ENCODE data around the gene PRKCH. TPM values are rescaled to one million over a fixed set of nuclear protein-coding genes. Genes with fewer than 3 reads are reported as not detected.

Gene PRKCH
- total RNA-seq, 3 donors from 2014 or later = 27.0 to 41.3 (median 34.0) TPM

DNA sequence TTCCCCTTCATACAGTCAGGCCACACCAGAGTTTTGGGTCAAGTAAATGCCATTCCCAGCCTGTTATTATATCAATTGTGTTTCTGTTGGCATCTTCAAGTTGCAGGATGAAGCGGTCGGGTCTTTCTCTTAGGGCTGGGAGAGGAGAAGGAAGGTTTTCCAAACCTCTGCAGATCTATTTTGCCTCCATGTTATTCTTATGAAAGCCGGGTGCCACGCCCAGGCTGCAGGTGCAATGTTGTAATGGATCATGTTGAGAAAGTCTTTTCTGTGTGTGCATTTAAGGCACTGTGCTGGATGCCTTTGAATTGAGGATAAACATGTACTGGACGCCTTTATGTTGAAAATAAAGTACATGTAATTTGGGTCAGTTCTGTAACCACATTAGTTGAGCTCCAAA, 209.5 kb downstream of the PRKCH start:
- H3K36me3 ChIP-seq = no peaks in the 10 kb centered on the region
- intact Hi-C loops (cut with DNase I; ENCODE audit: low total_unique reads) = no loop called here
- H3K27me3 ChIP-seq = no peaks in the 10 kb centered on the region
- H3K4me1 ChIP-seq = peaks cover 0 to 10% of the 10 kb centered on the region in 2 donors
- no peak overlapping the region for H3K4me3 ChIP-seq
- no peak for DNase-seq (ENCODE audit: low spot score in 2 of 2)
- H3K27ac ChIP-seq = no peak overlapping the region
- no peaks in the 10 kb centered on the region for H3K9me3 ChIP-seq
- no peak for TF ChIP-seq POLR2AphosphoS5 (IDR thresholded peaks at IDR 0.05)
- TF ChIP-seq POLR2A (IDR thresholded peaks at IDR 0.05) = no peak
- TF ChIP-seq, protein P1, sequence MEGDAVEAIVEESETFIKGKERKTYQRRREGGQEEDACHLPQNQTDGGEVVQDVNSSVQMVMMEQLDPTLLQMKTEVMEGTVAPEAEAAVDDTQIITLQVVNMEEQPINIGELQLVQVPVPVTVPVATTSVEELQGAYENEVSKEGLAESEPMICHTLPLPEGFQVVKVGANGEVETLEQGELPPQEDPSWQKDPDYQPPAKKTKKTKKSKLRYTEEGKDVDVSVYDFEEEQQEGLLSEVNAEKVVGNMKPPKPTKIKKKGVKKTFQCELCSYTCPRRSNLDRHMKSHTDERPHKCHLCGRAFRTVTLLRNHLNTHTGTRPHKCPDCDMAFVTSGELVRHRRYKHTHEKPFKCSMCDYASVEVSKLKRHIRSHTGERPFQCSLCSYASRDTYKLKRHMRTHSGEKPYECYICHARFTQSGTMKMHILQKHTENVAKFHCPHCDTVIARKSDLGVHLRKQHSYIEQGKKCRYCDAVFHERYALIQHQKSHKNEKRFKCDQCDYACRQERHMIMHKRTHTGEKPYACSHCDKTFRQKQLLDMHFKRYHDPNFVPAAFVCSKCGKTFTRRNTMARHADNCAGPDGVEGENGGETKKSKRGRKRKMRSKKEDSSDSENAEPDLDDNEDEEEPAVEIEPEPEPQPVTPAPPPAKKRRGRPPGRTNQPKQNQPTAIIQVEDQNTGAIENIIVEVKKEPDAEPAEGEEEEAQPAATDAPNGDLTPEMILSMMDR (IDR thresholded peaks at IDR 0.05) = no peak

DNA sequence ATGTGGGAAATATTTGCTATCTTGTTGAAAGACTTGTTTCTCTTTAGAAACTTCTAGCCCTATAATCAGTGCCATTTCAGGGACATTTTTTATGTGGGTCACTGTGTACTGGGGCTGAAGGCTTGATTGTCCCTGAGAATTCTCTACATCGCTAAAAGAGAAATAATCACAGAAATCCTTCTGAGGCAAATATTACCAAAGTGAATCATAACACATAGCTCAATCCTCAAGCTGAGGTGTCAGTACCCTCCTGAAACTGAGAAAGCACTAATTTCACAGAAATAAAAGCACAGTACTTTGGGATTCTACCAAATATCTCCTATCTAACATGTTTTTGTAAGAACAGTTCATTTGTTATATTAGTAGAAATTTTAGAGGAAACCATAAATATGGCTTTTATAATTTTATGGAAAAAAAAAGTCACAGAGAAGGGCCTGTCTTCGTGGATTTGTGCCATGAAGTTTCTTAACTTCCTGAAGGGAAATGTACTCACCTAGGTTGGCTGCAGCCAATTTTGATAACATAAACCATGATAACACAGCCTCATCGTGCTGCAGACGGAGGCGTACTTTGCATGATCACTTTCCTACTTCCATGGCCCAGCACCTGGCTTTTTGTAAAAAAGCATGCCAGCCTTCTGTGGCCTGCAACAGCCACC, 210.2 kb downstream of the PRKCH start:
- Histone ChIP-seq H3K27ac (no peak overlapping the region), H3K4me1 (peaks cover 0 to 3% of the 10 kb centered on the region in 2 donors), H3K4me3 (no peak overlapping the region), H3K9me3 (no peaks in the 10 kb centered on the region), H3K27me3 (no peaks in the 10 kb centered on the region), H3K36me3 (no peaks in the 10 kb centered on the region)
- DNase-seq (ENCODE audit: low spot score in 2 of 2) = no peak
- intact Hi-C loops (cut with DNase I; ENCODE audit: low total_unique reads) = no loop called here
- TF ChIP-seq, protein P1 (IDR thresholded peaks at IDR 0.05) = no peak
- TF ChIP-seq POLR2A (IDR thresholded peaks at IDR 0.05) (no peak), POLR2AphosphoS5 (IDR thresholded peaks at IDR 0.05) (no peak)

DNA sequence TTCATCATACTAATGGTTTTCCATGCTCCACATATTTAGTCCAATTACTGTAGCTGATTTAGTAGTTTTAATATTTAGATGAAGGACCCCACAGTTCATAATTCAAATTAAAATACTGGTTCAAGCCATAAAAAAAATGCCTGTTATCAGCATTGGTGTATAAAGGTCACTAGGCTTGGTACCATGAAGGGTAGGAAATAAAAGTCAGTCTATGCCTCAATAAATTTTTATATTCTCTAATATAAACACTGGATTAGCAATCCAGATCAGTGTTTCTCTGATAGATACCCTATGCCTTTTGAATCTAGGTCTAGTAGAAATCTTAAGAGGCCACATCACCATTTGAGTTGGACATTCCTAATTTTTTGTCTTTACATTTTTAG, 210.7 kb downstream of the PRKCH start:
- Histone ChIP-seq H3K27me3 (no peaks in the 10 kb centered on the region), H3K27ac (no peak overlapping the region), H3K36me3 (no peaks in the 10 kb centered on the region), H3K4me3 (no peak overlapping the region), H3K4me1 (no peaks in the 10 kb centered on the region), H3K9me3 (no peaks in the 10 kb centered on the region)
- TF ChIP-seq POLR2AphosphoS5 (IDR thresholded peaks at IDR 0.05) = no peak
- TF ChIP-seq POLR2A (IDR thresholded peaks at IDR 0.05) = no peak
- TF ChIP-seq, protein P1 (IDR thresholded peaks at IDR 0.05) = no peak
- DNase-seq (ENCODE audit: low spot score in 2 of 2) = no peak
- intact Hi-C loops (cut with DNase I; ENCODE audit: low total_unique reads) = no loop called here

DNA sequence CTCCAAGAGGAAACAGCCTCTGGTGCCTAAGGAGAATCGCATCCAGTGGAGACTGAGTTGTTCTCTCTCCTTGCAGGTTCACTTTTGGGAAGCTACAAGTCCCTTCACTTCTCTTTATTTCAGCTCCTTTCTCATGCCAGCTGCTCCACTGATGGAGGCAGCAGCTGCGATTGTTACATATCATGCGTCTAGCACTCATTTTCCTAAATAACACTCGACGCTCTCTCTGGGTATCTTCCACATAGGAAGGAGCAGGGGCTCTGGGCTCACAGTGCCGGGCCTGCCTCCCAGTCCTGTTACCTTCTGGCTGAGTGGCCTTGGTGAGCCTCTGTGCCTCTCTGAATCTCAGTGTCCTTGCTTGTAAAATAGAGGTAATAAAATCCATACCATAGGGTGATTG, 211.4 kb downstream of the PRKCH start:
- Histone ChIP-seq H3K4me1 (no peaks in the 10 kb centered on the region), H3K27ac (no peak overlapping the region)
- no peak for DNase-seq (ENCODE audit: low spot score in 2 of 2)

More for the DNA sequence above, 211.4 kb downstream of the PRKCH start:
- no peak overlapping the region for H3K4me3 ChIP-seq
- TF ChIP-seq, protein P1 (IDR thresholded peaks at IDR 0.05) = no peak
- TF ChIP-seq POLR2A (IDR thresholded peaks at IDR 0.05) (no peak), POLR2AphosphoS5 (IDR thresholded peaks at IDR 0.05) (no peak)
- no peaks in the 10 kb centered on the region for H3K36me3 ChIP-seq
- intact Hi-C loops (cut with DNase I; ENCODE audit: low total_unique reads) = no loop called here
- no peaks in the 10 kb centered on the region for H3K9me3 ChIP-seq
- no peaks in the 10 kb centered on the region for H3K27me3 ChIP-seq

All from breast epithelium (tissue), 4 donors.